ENCODE results near the gene SH3D19. TPM values are rescaled to one million over a fixed set of nuclear protein-coding genes. Genes with fewer than 3 reads are reported as not detected.

Gene SH3D19
- total RNA-seq, 1 experiment from 2014 or later: 29.7 TPM

- Histone ChIP-seq H3K23me2 (ENCODE audit: insufficient read length, low read depth, low read length, poor library complexity, severe bottlenecking) (no peaks in the 10 kb centered on the region), H3K9ac (ENCODE audit: extremely low read depth, insufficient read length, low read length) (no peak overlapping the region), H3K23ac (ENCODE audit: insufficient read length, low read depth, low read length) (no peak overlapping the region), H2BK5ac (ENCODE audit: insufficient read length, low read length) (no peak overlapping the region), H3K79me1 (ENCODE audit: insufficient read depth, low read depth, low read length, poor library complexity, severe bottlenecking) (no peaks in the 10 kb centered on the region), H2BK15ac (ENCODE audit: low read depth, low read length) (no peak overlapping the region), H3K79me2 (ENCODE audit: insufficient read depth, low read length) (peaks cover 28% of the 10 kb centered on the region; the same call in 1 of the 2 replicates), H2BK20ac (ENCODE audit: low read depth, low read length, poor library complexity, severe bottlenecking) (no peak overlapping the region), H3K18ac (ENCODE audit: insufficient read length, low read depth, low read length) (no peak overlapping the region), H3T11ph (ENCODE audit: low read length) (no peak overlapping the region), H3K56ac (ENCODE audit: insufficient read length, low read depth, low read length) (no peak overlapping the region), H2BK120ac (ENCODE audit: low read depth, low read length, poor library complexity, severe bottlenecking) (no peak overlapping the region), H3K27me3 (ENCODE audit: insufficient read depth, low read length) (no peaks in the 10 kb centered on the region), H2AFZ (ENCODE audit: low read length) (no peak overlapping the region), H4K8ac (replicated peaks; ENCODE audit: insufficient read length, low read depth, low read length) (no peak overlapping the region), H2BK12ac (ENCODE audit: insufficient read length, low read depth, low read length) (no peak overlapping the region), H4K5ac (ENCODE audit: insufficient read length, low read depth, low read length) (no peak overlapping the region), H3K9me3 (ENCODE audit: control insufficient read depth, low read depth, low read length) (no peaks in the 10 kb centered on the region), H3K4ac (ENCODE audit: low read depth, low read length) (no peak overlapping the region), H3K4me1 (ENCODE audit: insufficient read depth, low read length) (peaks cover 5% of the 10 kb centered on the region; the same call in 1 of the 2 replicates), H3K14ac (ENCODE audit: insufficient read depth, low read length) (no peak overlapping the region), H3K4me2 (ENCODE audit: insufficient read depth, insufficient read length, low read length) (no peak overlapping the region), H2AK5ac (ENCODE audit: insufficient read length, low read length) (no peak overlapping the region), H4K20me1 (ENCODE audit: control insufficient read depth, insufficient read depth, insufficient read length) (no peaks in the 10 kb centered on the region), H3K27ac (ENCODE audit: insufficient read length, low read depth, low read length) (no peak overlapping the region), H4K91ac (ENCODE audit: insufficient read length, low read depth, low read length) (no peak overlapping the region)
- peaks cover 4 to 24% (median 6%) of the 10 kb centered on the region in 3 experiments; a peak in 6 of 7 replicates for H3K36me3 Mint-ChIP-seq (ENCODE audit: insufficient read depth in 1 of 3, low read depth in 3 of 3)
- peak overlapping the region; percentile 8 to 88 (median 79); a peak in 4 of 7 replicates for H3K27ac Mint-ChIP-seq
- no peak for DNase-seq
- H3K4me3 Mint-ChIP-seq: no peak overlapping the region
- no peak for TF ChIP-seq CTCF (conservative IDR thresholded peaks at IDR 0.05)
- H3K27me3 Mint-ChIP-seq (ENCODE audit: low read depth): no peaks in the 10 kb centered on the region
- peaks cover 32% of the 10 kb centered on the region in 2 experiments for H3K4me1 Mint-ChIP-seq
- no CpG with 5 or more reads among the region's 6 CpGs for WGBS (ENCODE audit: extremely low coverage, insufficient read length, low lambda C conversion rate)
- peaks cover 0 to 3% of the 10 kb centered on the region in 2 experiments; a peak in 1 of 5 replicates for H3K9me3 Mint-ChIP-seq
These were observed 11.9 kb downstream of the SH3D19 start for GRCh38 chr4:151313306-151314009.

All from H9 (cell line).